HL-60/S4 treated with retinoic acid at 250 ng/mL for 4 days and 3 days (cell line): ENCODE measurements around the gene PLXNA4.

Experiments used
- in situ Hi-C: fragments of 300-500 bp; cut with MboI; formaldehyde crosslinking; loops from 2 replicates; pipeline ENCODE4 v1.7.0; 2022; ENCODE audit warnings: low sequenced_read_pairs

The PLXNA4 gene

DNA sequence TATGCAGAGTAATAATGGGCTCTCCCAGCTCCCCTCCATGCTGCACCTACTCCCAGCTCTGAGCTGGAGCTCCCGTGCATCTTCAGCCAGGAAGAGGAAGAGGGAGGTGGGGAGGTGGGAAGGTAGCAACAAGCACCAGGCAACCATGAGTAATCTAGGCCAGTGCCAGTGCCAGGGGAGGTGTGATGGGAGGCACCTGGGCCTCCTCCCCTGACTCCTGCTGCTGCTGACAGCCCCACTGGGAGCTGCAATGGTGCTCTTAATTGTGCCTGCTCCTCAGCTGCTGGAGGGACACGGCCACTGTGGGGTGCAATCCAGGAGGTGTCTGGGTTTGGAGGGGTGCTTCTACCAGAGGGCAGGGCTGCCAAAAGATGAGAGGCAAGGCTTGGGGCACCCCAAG, 243.0 kb downstream of the PLXNA4 start:
- in situ Hi-C loops, result no loop called here

DNA sequence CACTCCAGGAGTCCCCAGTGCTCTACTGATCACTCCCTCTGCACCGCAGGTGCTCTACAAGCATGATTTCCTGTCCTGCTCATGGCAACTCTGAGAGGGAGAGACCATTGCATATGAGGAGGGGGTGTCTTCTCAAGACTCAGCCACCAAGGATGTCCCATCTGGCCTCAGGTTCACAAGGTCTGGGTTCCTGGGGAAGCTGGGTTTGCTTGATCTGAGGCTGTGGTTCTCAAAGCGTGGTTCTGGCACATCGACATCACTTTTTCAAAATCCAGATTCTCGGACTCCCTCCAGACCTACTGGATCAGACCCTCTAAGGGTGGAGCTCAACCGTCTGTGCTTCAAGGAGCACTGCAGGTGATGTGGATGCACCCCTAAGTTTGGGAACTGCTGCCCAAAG, 247.5 kb downstream of the PLXNA4 start:
- in situ Hi-C loops, result no loop called here

DNA sequence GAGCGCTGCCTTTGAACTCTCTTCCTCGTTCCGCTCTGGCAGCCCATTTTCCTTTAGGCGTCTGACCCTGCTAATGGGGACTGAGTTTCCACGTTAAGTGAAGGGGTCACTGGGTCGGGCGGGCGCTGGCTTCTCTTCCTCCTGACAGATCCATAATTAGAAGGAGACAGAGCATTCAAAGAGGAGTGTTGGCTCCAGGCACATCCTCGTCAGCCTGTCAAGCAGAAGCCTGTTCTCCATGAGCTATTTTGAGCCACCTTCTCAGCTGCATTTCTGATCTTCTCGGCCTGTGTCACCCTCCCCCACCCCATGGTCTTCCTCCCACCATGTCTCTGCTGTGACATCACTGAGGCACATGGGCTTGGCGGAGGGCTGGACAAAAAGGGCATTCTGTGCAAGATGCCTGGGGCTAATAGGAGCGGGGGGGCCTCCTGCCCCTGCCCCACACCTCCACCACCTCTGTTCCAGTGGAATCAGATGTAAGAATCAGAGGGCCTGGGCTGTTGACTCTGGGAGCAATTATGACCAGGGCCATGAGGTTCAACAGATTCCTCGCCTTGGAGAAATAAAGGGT, 248.1 kb downstream of the PLXNA4 start:
- in situ Hi-C loops, result no loop called here

DNA sequence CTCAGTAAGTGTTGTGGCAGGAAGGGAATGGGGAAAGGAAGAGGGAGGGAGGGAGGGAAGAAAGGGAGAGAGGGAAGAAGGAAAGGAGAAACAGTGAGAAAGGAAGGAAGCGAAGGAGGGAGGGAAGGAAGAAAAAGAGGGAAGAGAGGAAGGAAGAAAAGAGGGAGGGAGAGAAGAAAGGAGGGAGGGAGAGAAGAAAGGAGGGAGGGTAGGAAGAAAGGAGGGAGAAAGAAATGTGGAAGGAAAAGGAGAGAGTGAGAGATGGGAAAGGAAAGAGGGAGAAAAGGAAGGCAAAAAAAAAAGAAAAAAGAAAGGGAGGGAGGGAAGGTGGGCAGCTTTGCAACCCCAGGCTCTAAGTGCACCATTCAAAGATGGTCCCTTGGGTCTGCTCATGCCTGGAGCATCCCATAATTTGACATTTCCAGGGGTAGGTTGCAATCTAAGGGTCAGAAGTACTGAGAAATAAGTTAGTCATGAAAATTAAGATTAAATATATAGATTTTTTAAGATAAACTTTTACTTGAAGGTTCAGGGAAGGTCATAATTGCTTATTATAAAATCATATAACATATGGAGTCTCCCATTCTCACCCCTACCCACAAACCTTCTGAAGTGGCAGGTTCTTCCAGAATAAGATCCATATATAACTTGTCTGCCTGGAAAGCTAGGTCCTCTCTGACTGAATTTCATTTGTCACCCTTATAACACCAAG, 249.2 kb downstream of the PLXNA4 start:
- in situ Hi-C loops, result no loop called here

DNA sequence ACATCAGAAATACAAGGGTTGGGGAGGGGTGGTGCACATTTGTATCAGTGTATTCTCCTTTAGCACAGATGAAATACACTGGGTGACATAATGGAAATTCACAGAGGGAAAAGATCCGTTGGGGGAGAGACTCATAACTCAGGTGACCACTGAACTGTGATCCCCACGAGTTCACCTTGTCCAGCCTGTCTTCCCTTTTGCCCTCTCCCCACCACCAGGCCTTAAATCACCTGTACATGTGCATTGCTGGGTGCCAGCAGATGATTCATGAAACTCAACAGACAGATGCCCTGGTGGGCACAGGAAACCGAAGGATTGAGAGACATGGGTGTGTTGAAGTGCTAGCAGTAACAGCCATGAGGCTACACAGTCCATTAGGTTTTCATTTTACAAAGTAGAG, 253.3 kb downstream of the PLXNA4 start:
- in situ Hi-C loops, result no loop called here

DNA sequence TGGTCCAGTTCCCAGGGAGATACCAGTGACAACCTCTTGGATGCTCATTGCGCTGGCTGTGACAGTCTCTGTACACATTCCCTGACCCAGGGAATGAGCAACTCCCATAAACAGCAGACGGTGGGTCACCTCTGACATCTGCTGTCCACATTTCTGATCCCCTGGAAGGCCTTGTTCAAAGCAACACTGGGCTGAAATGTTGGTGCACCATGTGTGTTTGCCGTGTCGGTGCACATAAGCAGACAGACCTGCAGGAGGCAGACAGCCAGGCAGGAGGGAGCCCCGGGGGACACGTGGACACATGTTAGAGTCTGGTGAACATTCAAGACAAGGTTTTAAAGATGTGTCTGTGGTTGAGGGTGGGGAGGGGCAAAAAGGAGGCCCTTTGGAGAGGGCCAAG, 254.9 kb downstream of the PLXNA4 start:
- in situ Hi-C loops, result no loop called here

DNA sequence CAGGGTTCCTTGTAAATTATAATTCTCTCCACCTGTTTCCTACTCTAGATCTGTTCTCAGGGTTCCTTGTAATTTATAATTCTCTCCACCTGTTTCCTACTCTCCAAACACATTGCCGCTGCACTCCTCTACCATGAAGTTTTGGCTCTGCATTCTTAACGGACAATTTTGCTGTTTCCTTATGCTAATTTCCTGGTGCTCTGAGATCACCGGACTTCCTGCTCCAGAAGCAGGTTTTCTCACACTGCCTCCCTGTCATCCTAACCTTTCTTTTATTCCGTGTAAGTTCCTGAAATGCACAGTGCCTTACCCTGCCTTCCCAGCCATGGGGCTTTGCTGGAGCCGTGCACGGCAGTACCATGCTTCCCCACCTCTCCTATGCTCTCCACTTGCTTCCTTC, 256.8 kb downstream of the PLXNA4 start:
- in situ Hi-C loops, result no loop called here

DNA sequence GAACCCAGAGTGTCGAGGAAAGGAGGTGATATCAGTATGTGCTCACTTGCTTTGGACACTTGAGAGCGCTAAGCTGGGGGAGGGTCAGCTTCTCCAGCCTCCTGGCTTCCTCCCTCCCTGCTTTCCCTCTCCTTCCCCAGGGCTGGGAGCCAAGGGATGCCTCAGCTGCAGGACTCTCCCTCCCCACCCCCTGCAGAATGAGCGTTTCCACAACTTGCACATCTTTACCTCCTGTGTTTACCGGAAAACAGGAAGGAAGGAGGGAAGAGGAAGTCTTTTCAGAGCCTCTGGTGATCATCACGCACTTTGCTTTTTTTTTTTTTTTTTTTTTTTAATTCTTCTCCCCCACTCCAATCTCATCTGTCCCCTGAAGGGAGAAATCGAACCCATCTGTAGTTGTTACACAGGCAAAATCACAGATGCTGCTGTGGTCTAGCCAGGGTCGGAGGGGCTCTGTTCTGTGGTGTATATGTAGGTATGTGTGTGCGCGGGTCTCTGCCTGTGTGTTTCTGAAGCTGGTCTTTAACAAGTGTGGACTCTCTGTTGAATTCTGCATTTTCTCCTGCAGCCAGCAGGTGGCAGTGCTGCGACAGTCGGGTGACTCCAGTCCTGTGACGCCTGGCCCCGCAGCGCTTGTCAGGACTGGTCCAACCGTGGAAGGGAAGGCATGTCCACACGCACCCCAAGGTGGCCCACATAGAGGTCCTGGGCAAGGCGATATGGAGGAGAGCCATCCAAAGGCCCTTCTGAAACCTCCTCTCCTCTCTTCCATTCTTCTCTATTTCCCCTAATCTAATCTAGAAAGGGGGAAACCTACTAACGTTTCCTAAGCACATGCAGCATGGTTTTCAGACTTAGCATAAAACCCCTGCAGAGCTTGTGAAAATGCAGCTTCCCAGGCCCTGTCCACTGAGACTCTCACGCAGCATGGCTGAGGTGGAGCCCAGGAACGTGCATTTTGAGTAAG, 257.6 kb downstream of the PLXNA4 start:
- in situ Hi-C loops, result no loop called here

DNA sequence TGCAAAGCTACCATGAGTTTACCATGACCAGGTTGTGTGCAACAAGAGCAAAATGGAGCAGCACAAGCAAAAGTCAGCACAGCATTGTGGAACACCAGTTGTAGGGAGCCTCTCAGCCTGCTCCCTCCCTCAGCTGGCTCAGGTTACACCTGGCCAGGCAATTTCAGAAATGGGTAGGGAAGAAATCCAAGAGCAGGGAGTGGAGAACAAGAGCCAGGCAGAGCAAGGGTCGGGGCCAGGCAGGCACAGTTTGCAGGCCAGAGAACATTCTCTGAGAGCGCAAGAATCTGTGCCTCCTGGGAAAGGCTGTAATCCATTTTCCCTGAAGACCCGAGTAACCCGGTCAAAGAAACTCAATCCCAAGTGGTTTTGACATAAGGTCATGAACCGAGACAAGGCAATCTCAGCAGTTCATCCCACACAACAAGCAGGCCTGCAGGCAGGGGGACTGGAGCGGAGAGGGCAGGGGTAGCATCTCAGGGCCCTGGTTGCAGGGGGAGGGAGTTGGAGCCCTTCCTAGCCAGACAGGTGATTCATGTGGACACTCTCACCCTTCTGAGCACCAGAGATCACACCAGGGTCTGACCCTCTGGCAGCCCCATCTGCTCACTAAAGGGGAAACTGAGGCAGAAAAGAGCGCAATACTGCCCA, 258.4 kb downstream of the PLXNA4 start:
- in situ Hi-C loops, result no loop called here

DNA sequence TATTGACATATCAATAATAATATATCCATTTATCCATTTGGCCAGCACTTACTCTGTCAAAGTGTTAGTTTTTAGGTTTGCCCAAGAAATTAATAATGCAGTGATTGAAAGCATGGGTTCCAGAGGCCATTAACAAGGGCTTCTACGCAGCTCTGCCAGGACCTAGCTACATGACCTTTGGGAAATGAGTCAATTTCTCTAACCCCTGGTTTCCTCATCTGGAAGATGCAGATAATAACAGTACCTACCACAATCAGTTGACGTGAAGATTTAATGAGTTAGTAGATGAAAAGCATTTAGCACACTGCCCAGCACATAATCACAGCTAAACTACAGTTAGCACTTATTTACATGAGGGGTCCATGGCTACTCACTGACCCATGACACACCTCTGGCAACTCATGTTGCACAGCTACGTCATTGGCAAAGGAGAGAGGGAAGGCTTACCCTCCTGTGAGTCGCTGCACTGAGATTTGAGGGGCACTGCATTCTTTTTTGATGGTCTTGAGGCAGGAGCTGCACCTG, 263.7 kb downstream of the PLXNA4 start:
- in situ Hi-C loops, result no loop called here

DNA sequence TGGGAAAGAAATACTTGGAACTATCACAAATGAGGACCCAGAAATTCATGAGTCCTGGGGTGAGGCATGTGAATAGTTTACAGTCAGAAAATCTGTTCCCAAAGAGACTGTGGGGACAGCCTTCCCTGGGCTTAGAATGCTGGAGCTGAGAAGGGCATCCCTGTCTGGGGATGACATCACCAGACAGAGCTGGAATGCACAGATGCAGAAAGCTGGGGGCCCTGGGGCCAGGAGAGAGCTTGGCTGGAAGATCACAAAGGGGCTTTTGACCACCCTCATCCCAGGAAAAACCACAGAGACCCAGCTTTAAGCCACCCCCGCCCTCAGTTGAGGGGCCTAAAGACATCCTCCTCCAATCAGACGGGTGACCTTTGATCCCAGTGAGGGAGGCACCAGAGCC, 264.5 kb downstream of the PLXNA4 start:
- in situ Hi-C loops, result no loop called here

DNA sequence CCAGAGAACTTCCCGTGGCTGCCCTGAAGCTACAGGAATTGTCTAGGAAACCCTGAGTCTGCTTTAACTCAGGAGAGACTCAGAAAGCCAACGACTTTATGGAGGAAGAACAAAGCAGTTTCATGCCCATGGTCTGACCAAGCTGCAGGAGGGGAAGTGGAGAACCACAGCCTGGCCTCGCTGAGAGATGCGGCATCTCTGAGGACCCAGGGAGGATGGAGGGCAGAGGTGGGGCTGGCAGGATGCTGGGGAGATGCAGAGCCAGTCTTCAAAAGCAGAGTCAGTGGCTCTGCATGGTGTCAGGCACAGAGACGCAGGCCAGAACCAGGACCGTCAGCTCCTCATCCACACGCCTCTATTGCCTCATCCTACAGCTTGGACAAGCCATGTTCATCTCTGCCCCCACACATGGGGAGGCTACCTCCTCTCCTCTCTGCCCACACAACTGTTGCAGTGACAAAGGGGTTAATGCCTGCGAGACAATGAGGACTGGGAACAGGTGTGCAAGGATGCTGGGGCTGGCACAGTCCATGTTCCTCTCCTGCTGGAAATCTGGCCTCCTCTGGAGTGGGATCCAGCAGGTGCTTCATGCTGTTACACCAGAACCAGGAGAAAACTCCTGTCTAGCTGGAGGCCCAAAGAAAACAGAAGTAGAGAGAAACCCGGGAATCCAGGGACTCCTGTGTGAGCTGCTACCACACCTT, 267.0 kb downstream of the PLXNA4 start:
- in situ Hi-C loops, result no loop called here

DNA sequence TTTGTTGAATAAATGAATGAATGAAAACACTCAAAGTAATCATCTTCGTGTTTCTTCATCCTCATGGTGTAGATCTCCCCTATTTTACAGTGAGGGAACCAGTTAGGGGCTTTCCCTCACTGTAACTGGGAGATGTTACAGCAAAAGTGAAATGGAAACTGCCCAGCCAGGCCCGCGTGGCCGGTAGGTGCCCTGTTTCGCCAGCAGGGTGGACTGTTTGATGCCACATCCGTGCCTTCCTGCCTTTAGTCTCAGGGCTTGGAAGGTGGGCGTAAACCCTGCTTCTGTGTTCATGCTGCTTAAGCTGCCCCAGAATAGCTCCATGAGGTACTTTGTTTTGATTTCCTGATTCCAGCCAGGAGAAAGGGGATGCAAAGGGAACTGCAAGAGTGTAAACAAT, 268.8 kb downstream of the PLXNA4 start:
- in situ Hi-C loops, result no loop called here

DNA sequence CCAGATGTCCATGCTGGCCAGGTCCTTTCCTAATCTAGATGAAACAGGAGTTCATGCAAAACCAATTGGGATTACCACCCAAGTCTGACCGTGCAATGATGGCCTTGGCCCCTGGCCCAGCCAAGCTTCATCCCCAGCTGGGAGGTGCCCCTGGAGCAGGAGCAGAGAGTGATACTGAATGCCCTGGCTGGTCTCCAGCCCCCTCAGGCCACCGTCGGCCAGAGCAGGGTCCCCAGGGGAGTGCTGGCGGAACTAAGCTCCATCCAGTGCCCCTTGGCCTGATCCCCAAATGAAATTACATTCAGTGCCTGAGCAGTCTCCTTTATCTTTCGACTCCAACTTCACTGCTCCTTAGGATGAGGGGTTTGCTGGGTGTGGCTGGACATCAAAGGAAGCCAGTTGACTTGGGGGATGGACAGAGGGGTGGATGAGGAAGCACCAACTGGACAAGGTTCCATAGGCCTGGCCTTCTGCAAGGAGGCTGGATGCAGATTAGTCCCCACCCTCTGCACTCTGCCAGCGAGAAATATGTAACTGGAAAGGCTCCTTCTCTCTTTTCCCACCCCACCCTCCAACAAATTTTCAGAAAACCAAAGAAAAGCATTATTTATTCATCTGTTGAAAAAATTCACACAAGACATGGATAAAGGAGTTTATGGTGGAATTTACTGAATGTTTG, 275.5 kb downstream of the PLXNA4 start:
- in situ Hi-C loops, result no loop called here

DNA sequence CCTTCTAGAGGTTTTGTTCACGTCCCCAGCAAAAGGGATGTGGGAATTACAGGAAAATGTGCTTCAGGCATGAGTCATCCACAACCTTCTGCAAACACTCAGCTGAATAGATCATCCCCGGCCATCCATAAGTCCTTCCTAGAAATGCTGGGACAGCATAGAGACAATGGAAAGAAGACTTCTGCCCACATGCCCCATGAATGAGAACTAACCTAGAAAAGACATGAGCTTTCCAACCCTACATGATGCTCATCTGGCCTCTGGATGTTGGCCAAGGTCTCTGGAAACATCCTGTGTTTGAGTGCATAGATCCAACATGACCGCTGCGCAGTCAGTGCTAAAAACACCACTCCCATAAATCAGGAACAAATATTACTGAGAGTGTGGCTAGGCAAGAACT, 277.5 kb downstream of the PLXNA4 start:
- in situ Hi-C loops, result no loop called here

DNA sequence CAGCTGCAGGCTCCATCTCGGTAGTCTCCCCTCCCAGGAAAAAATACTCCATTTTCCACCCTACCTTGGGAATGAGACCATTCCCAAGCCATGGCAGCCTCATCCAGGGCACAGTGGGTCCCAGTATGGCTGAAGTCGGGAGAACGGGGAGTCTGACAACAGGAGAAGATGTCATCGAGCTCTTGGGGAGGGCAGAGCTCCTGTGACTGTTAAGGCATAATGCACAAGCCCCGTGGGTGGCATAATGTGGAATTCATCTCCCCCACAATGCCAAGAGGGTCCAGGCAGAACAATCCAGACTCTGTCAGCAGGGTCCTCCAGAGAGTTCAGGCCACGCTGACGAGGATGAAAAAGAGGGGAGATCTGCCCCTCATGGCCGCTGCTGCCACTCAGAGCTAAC, 279.4 kb downstream of the PLXNA4 start:
- in situ Hi-C loops, result no loop called here

DNA sequence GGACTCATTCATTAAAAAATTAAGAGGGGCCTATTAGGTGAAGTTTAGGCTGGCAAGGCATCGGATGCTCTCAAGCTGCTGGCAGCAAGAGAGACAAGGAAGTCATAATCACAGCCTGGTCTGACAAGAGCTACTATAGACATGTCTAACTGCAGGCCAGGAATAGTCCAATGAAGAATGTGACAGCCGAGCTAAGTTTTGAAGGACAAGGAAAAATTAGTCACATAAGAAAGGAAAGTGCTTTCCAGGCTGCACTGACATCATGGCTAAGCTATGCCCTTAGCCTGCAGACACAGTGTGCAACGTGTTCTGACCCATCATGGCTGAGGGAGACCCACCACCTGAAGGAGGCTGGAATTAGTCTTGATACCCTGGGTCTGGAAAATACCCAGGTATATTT, 281.1 kb downstream of the PLXNA4 start:
- in situ Hi-C loops, result no loop called here

DNA sequence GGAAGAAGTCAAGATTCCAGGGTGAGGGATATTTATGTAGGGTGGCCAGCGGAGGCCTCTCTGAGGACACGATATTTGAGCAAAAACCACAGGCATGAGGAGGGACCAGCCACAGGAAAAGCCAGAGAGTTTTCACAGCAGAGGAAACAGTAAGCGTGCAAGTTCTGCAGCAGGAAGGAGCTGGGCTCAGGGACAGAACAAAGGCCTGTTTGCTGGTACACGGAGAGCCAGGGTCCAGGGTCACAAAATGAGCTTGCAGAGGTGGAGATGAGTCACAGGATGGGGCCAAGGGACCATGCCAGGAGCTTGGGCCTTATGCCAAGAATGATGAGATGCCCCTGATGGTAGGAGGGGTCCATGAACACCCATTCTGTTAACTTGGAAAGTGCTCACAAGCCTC, 283.5 kb downstream of the PLXNA4 start:
- in situ Hi-C loops, result no loop called here

DNA sequence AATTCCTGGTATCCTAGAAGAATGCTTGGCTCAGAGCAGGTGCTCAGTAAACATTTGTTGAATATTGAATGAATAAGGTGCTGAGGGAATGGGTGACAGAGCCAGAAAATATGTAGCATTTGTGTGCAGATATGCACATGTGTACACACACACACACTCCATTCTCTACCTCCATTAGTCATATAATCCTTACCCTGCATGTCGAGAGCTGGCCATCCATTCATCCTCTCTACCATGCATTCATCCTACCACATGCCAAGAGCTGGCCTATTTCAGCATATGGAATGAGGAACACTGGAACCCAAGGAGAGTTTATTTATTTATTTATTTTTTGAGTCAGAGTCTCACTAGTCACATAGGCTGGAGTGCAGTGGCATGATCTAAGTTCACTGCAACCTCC, 284.8 kb downstream of the PLXNA4 start:
- in situ Hi-C loops, result no loop called here

DNA sequence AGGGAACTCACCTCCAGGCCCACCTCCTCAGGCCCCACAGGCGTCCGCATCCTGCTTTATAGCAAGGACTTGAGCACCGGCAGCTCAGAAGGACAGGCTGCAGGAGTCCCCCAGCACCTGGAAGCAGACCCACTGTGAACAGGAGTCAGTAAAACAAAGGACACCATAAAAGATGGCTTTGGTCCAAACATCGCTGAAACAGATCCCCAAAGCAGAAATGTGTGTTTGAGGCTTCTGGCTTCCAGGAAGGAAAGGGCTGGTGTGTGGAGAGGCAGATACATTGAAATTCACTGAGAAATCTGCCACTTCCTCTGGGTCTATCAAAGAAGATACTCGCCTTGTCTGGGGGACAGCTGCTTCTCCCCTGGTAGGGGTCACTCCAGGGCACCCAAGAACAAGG, 286.2 kb downstream of the PLXNA4 start:
- in situ Hi-C loops, result no loop called here
